ENCODE results near the gene UBXN7.
"Not testable (repeated sequence)": the region's sequence is repeated elsewhere in the genome, so short reads cannot be mapped to it uniquely, and the experiment has no call there.

Gene UBXN7

GRCh38 chr3:196378146-196378841, 53.9 kb downstream of the UBXN7 start:
- Mint-ChIP-seq H3K9me3 (no peaks in the 10 kb centered on the region), H3K27me3 (no peaks in the 10 kb centered on the region), H3K4me3 (no peak overlapping the region), H3K4me1 (peaks cover 22% of the 10 kb centered on the region), H3K36me3 (ENCODE audit: insufficient read depth) (peaks cover 11% of the 10 kb centered on the region), H3K27ac (ENCODE audit: low read depth) (no peak overlapping the region)
- ATAC-seq (replicated peaks; ENCODE audit: extremely low read depth, poor library complexity, severe bottlenecking) (no peak), DNase-seq (ENCODE audit: low spot score in 2 of 2) (no peak)

- Mint-ChIP-seq H3K9me3 (no peaks in the 10 kb centered on the region), H3K36me3 (ENCODE audit: insufficient read depth) (peaks cover 16% of the 10 kb centered on the region), H3K4me3 (no peak overlapping the region), H3K27me3 (no peaks in the 10 kb centered on the region), H3K27ac (ENCODE audit: low read depth) (no peak overlapping the region), H3K4me1 (peaks cover 18% of the 10 kb centered on the region)
- DNase-seq (ENCODE audit: low spot score in 2 of 2) (no peak), ATAC-seq (replicated peaks; ENCODE audit: extremely low read depth, poor library complexity, severe bottlenecking) (no peak)
These were observed 54.9 kb downstream of the UBXN7 start for GRCh38 chr3:196377321-196377720.

GRCh38 chr3:196365736-196366135, 66.5 kb downstream of the UBXN7 start:
- Mint-ChIP-seq H3K36me3 (ENCODE audit: insufficient read depth) (peaks cover 45% of the 10 kb centered on the region), H3K4me3 (no peak overlapping the region), H3K27me3 (no peaks in the 10 kb centered on the region), H3K27ac (ENCODE audit: low read depth) (no peak overlapping the region), H3K4me1 (peaks cover 9% of the 10 kb centered on the region), H3K9me3 (no peaks in the 10 kb centered on the region)
- ATAC-seq (replicated peaks; ENCODE audit: extremely low read depth, poor library complexity, severe bottlenecking) = no peak
- DNase-seq (ENCODE audit: low spot score in 2 of 2) = no peak

GRCh38 chr3:196360586-196360985, 71.6 kb downstream of the UBXN7 start:
- Mint-ChIP-seq H3K4me3 (no peak overlapping the region), H3K36me3 (ENCODE audit: insufficient read depth) (peaks cover 61% of the 10 kb centered on the region), H3K27me3 (no peaks in the 10 kb centered on the region), H3K27ac (ENCODE audit: low read depth) (no peak overlapping the region), H3K4me1 (peaks cover 27% of the 10 kb centered on the region), H3K9me3 (no peaks in the 10 kb centered on the region)
- ATAC-seq (replicated peaks; ENCODE audit: extremely low read depth, poor library complexity, severe bottlenecking) = no peak
- DNase-seq (ENCODE audit: low spot score in 2 of 2) = no peak

GRCh38 chr3:196358540-196358939, 73.7 kb downstream of the UBXN7 start:
- not testable (repeated sequence) for ATAC-seq (replicated peaks; ENCODE audit: extremely low read depth, poor library complexity, severe bottlenecking); H3K27ac Mint-ChIP-seq (ENCODE audit: low read depth); H3K27me3 Mint-ChIP-seq; DNase-seq (ENCODE audit: low spot score in 2 of 2); H3K4me3 Mint-ChIP-seq; H3K9me3 Mint-ChIP-seq
- Mint-ChIP-seq H3K36me3 (ENCODE audit: insufficient read depth) (peaks cover 66% of the 10 kb centered on the region), H3K4me1 (peaks cover 22% of the 10 kb centered on the region)

GRCh38 chr3:196357905-196358304, 74.3 kb downstream of the UBXN7 start:
- Mint-ChIP-seq H3K27ac (ENCODE audit: low read depth) (peak overlapping the region; percentile 78), H3K9me3 (no peaks in the 10 kb centered on the region), H3K36me3 (ENCODE audit: insufficient read depth) (peaks cover 67% of the 10 kb centered on the region), H3K4me3 (no peak overlapping the region), H3K27me3 (no peaks in the 10 kb centered on the region), H3K4me1 (peaks cover 22% of the 10 kb centered on the region)
- DNase-seq (ENCODE audit: low spot score in 2 of 2) = peak in 1 of 2 donors; percentile 11
- peak; percentile 67 for ATAC-seq (replicated peaks; ENCODE audit: extremely low read depth, poor library complexity, severe bottlenecking)

GRCh38 chr3:196356556-196356955, 75.7 kb downstream of the UBXN7 start:
- no peak overlapping the region for H3K27ac Mint-ChIP-seq (ENCODE audit: low read depth)
- no peak overlapping the region for H3K4me3 Mint-ChIP-seq
- peaks cover 22% of the 10 kb centered on the region for H3K4me1 Mint-ChIP-seq
- no peaks in the 10 kb centered on the region for H3K9me3 Mint-ChIP-seq
- peaks cover 64% of the 10 kb centered on the region for H3K36me3 Mint-ChIP-seq (ENCODE audit: insufficient read depth)
- DNase-seq (ENCODE audit: low spot score in 2 of 2) (no peak), ATAC-seq (replicated peaks; ENCODE audit: extremely low read depth, poor library complexity, severe bottlenecking) (no peak)
- H3K27me3 Mint-ChIP-seq = no peaks in the 10 kb centered on the region

GRCh38 chr3:196355668-196356067, 76.6 kb downstream of the UBXN7 start:
- Mint-ChIP-seq H3K9me3 (no peaks in the 10 kb centered on the region), H3K4me3 (no peak overlapping the region), H3K27me3 (no peaks in the 10 kb centered on the region), H3K4me1 (peaks cover 22% of the 10 kb centered on the region), H3K27ac (ENCODE audit: low read depth) (no peak overlapping the region), H3K36me3 (ENCODE audit: insufficient read depth) (peaks cover 57% of the 10 kb centered on the region)
- DNase-seq (ENCODE audit: low spot score in 2 of 2) = no peak
- ATAC-seq (replicated peaks; ENCODE audit: extremely low read depth, poor library complexity, severe bottlenecking) = no peak

GRCh38 chr3:196354132-196354531, 78.1 kb downstream of the UBXN7 start:
- Mint-ChIP-seq H3K4me1 (peaks cover 18% of the 10 kb centered on the region), H3K36me3 (ENCODE audit: insufficient read depth) (peaks cover 45% of the 10 kb centered on the region)

GRCh38 chr3:196351541-196351940, 80.7 kb downstream of the UBXN7 start:
- ATAC-seq (replicated peaks; ENCODE audit: extremely low read depth, poor library complexity, severe bottlenecking) (no peak), DNase-seq (ENCODE audit: low spot score in 2 of 2) (no peak)
- Mint-ChIP-seq H3K9me3 (no peaks in the 10 kb centered on the region), H3K4me1 (no peaks in the 10 kb centered on the region), H3K36me3 (ENCODE audit: insufficient read depth) (peaks cover 34% of the 10 kb centered on the region), H3K27ac (ENCODE audit: low read depth) (peak overlapping the region; percentile 20), H3K4me3 (no peak overlapping the region), H3K27me3 (no peaks in the 10 kb centered on the region)

More at GRCh38 chr3:196354132-196354531, 78.1 kb downstream of the UBXN7 start:
- H3K4me3 Mint-ChIP-seq = no peak overlapping the region
- no peaks in the 10 kb centered on the region for H3K9me3 Mint-ChIP-seq
- H3K27me3 Mint-ChIP-seq = no peaks in the 10 kb centered on the region
- H3K27ac Mint-ChIP-seq (ENCODE audit: low read depth) = no peak overlapping the region
- no peak for DNase-seq (ENCODE audit: low spot score in 2 of 2)
- ATAC-seq (replicated peaks; ENCODE audit: extremely low read depth, poor library complexity, severe bottlenecking) = no peak

GRCh38 chr3:196350067-196350466, 82.2 kb downstream of the UBXN7 start:
- no peak for DNase-seq (ENCODE audit: low spot score in 2 of 2)

GRCh38 chr3:196348698-196349097, 83.5 kb downstream of the UBXN7 start:
- no peak overlapping the region for H3K4me3 Mint-ChIP-seq
- H3K4me1 Mint-ChIP-seq = peaks cover 7% of the 10 kb centered on the region
- peaks cover 18% of the 10 kb centered on the region for H3K36me3 Mint-ChIP-seq (ENCODE audit: insufficient read depth)
- no peaks in the 10 kb centered on the region for H3K9me3 Mint-ChIP-seq
- ATAC-seq (replicated peaks; ENCODE audit: extremely low read depth, poor library complexity, severe bottlenecking) (no peak), DNase-seq (ENCODE audit: low spot score in 2 of 2) (no peak)
- H3K27ac Mint-ChIP-seq (ENCODE audit: low read depth) = no peak overlapping the region
- H3K27me3 Mint-ChIP-seq = no peaks in the 10 kb centered on the region

More at GRCh38 chr3:196350067-196350466, 82.2 kb downstream of the UBXN7 start:
- no peak for ATAC-seq (replicated peaks; ENCODE audit: extremely low read depth, poor library complexity, severe bottlenecking)
- no peak overlapping the region for H3K27ac Mint-ChIP-seq (ENCODE audit: low read depth)
- peaks cover 7% of the 10 kb centered on the region for H3K4me1 Mint-ChIP-seq
- H3K27me3 Mint-ChIP-seq = no peaks in the 10 kb centered on the region
- no peak overlapping the region for H3K4me3 Mint-ChIP-seq
- peaks cover 23% of the 10 kb centered on the region for H3K36me3 Mint-ChIP-seq (ENCODE audit: insufficient read depth)
- H3K9me3 Mint-ChIP-seq = no peaks in the 10 kb centered on the region

- H3K9me3 Mint-ChIP-seq = no peaks in the 10 kb centered on the region
- H3K4me1 Mint-ChIP-seq = peaks cover 7% of the 10 kb centered on the region
- no peak overlapping the region for H3K4me3 Mint-ChIP-seq
- ATAC-seq (replicated peaks; ENCODE audit: extremely low read depth, poor library complexity, severe bottlenecking) = no peak
- H3K27ac Mint-ChIP-seq (ENCODE audit: low read depth) = no peak overlapping the region
- H3K27me3 Mint-ChIP-seq = no peaks in the 10 kb centered on the region
- H3K36me3 Mint-ChIP-seq (ENCODE audit: insufficient read depth) = peaks cover 5% of the 10 kb centered on the region
- no peak for DNase-seq (ENCODE audit: low spot score in 2 of 2)
These were observed 87.6 kb downstream of the UBXN7 start for GRCh38 chr3:196344663-196345062.

Measured in central memory CD8-positive, alpha-beta T cell (primary cell).